Muscle of leg (tissue), 11 donors: Measurements from ENCODE around the gene SH3RF3. TPM values are rescaled to one million over a fixed set of nuclear protein-coding genes. Genes with fewer than 3 reads are reported as not detected.

ENCODE experiments used
- DNase-seq: peaks from one replicate; pipeline ENCODE4 v3.0.0; 2013
- H3K27ac ChIP-seq: one replicate; pipeline ENCODE4 v1.5.1; 2013; ENCODE audit warnings: mild to moderate bottlenecking, low read length, control low read depth
- H3K27me3 ChIP-seq: one replicate; pipeline ENCODE4 v1.6.1; 2013; ENCODE audit warnings: low read length; ENCODE audit not compliant: control insufficient read depth, insufficient read depth
- H3K36me3 ChIP-seq: one replicate; pipeline ENCODE4 v1.6.1; 2013; ENCODE audit warnings: low read length; ENCODE audit not compliant: control insufficient read depth, insufficient read depth
- H3K4me1 ChIP-seq: one replicate; pipeline ENCODE4 v1.6.1; 2013; ENCODE audit warnings: low read length; ENCODE audit not compliant: control insufficient read depth, insufficient read depth
- H3K4me3 ChIP-seq: one replicate; pipeline ENCODE4 v1.5.1; 2013; ENCODE audit warnings: low read length, control low read depth
- H3K9me3 ChIP-seq: replicated peaks from 2 replicates; pipeline ENCODE4 v1.6.1; 2013; ENCODE audit warnings: low read depth, low read length; ENCODE audit not compliant: control insufficient read depth
- WGBS: methylation state at CpG from one replicate; pipeline ENCODE4 v1.1.5; 2013; ENCODE audit warnings: missing lambda C conversion rate; ENCODE audit not compliant: insufficient coverage; 5-methylcytosine and 5-hydroxymethylcytosine counted together
- polyA plus RNA-seq, 8 donors: library from polyadenylated mRNA; unstranded; fragments of 120-200 nt; gene quantifications; one replicate each; pipeline versions ENCODE4 v1.2.1 to v1.2.3, GENCODE V29; 2013; ENCODE audit warnings: inconsistent platforms in 1 of 8, low replicate concordance in 1 of 8; ENCODE audit not compliant: insufficient read length in 8 of 8, insufficient read depth in 1 of 8
- total RNA-seq: library from RNA; stranded (reverse); fragments of 120-200 nt; gene quantifications from one replicate; pipeline ENCODE4 v1.2.4, GENCODE V29; 2013

Gene SH3RF3
- total and polyA plus RNA-seq, 9 donors = 2.7 to 6.8 (median 4.7) TPM

DNA sequence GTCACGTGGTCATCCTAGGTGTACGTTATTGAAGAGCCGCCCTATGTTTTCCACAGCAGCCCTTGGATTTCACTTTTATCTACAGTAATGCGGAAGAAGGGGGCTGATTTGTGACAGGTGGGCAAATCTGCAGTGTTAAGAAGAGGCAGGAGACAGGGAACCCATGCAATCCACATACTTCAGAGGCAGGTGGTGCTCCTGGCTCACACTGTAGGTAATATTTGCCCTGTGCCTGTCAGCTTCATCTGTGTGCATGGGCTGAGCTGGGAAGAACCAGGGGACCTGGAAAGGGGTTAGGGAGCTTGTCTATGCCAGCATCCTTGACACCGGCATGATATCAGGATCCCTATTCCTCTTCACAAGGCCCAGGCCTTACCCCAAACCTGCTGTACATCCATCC lies 183.9 kb downstream of the SH3RF3 start:
- Histone ChIP-seq H3K36me3 (no peaks in the 10 kb centered on the region), H3K27me3 (peaks cover 2% of the 10 kb centered on the region), H3K4me3 (no peak overlapping the region), H3K9me3 (no peaks in the 10 kb centered on the region), H3K4me1 (peaks cover 12% of the 10 kb centered on the region), H3K27ac (no peak overlapping the region)
- DNase-seq = no peak
- 75% methylated on average over 2 of the region's 5 CpGs for WGBS

GRCh38 chr2:109313343-109313742 lies 184.3 kb downstream of the SH3RF3 start:
- H3K9me3 ChIP-seq = no peaks in the 10 kb centered on the region
- no peak for DNase-seq
- peaks cover 2% of the 10 kb centered on the region for H3K27me3 ChIP-seq
- 96% methylated on average over 4 of the region's 4 CpGs for WGBS
- no peak overlapping the region for H3K4me3 ChIP-seq
- H3K36me3 ChIP-seq = no peaks in the 10 kb centered on the region
- H3K4me1 ChIP-seq = peaks cover 17% of the 10 kb centered on the region
- no peak overlapping the region for H3K27ac ChIP-seq

- WGBS = 0% methylated on average over 1 of the region's 2 CpGs
- peaks cover 40% of the 10 kb centered on the region for H3K4me1 ChIP-seq
- H3K36me3 ChIP-seq = no peaks in the 10 kb centered on the region
Observed at GRCh38 chr2:109316091-109316490, 187.1 kb downstream of the SH3RF3 start.

GRCh38 chr2:109317471-109318095 lies 188.6 kb downstream of the SH3RF3 start:
- DNase-seq = peak; percentile 77
- H3K27ac ChIP-seq = peak overlapping the region; percentile 83
- H3K27me3 ChIP-seq = peaks cover 2% of the 10 kb centered on the region
- 23% methylated on average over 8 of the region's 15 CpGs for WGBS
- no peak overlapping the region for H3K4me3 ChIP-seq
- peaks cover 49% of the 10 kb centered on the region for H3K4me1 ChIP-seq
- no peaks in the 10 kb centered on the region for H3K36me3 ChIP-seq
- H3K9me3 ChIP-seq = no peaks in the 10 kb centered on the region

More at GRCh38 chr2:109316091-109316490, 187.1 kb downstream of the SH3RF3 start:
- Histone ChIP-seq H3K27ac (no peak overlapping the region), H3K4me3 (no peak overlapping the region), H3K9me3 (no peaks in the 10 kb centered on the region), H3K27me3 (peaks cover 2% of the 10 kb centered on the region)
- DNase-seq = no peak

- H3K4me1 ChIP-seq = peaks cover 54% of the 10 kb centered on the region
- WGBS = 10% methylated on average over 17 of the region's 22 CpGs
- no peaks in the 10 kb centered on the region for H3K9me3 ChIP-seq
- H3K36me3 ChIP-seq = no peaks in the 10 kb centered on the region
- peak; percentile 98 for DNase-seq
- H3K4me3 ChIP-seq = no peak overlapping the region
- H3K27ac ChIP-seq = peak overlapping the region; percentile 83
- H3K27me3 ChIP-seq = peaks cover 2% of the 10 kb centered on the region
Observed at GRCh38 chr2:109318150-109318948, 189.3 kb downstream of the SH3RF3 start.

GRCh38 chr2:109318949-109319342 lies 189.9 kb downstream of the SH3RF3 start:
- H3K4me3 ChIP-seq = no peak overlapping the region
- H3K9me3 ChIP-seq = no peaks in the 10 kb centered on the region
- no peaks in the 10 kb centered on the region for H3K27me3 ChIP-seq
- H3K36me3 ChIP-seq = no peaks in the 10 kb centered on the region
- WGBS = 22% methylated on average over 1 of the region's 4 CpGs
- H3K4me1 ChIP-seq = peaks cover 54% of the 10 kb centered on the region
- peak overlapping the region; percentile 83 for H3K27ac ChIP-seq
- DNase-seq = no peak

DNA sequence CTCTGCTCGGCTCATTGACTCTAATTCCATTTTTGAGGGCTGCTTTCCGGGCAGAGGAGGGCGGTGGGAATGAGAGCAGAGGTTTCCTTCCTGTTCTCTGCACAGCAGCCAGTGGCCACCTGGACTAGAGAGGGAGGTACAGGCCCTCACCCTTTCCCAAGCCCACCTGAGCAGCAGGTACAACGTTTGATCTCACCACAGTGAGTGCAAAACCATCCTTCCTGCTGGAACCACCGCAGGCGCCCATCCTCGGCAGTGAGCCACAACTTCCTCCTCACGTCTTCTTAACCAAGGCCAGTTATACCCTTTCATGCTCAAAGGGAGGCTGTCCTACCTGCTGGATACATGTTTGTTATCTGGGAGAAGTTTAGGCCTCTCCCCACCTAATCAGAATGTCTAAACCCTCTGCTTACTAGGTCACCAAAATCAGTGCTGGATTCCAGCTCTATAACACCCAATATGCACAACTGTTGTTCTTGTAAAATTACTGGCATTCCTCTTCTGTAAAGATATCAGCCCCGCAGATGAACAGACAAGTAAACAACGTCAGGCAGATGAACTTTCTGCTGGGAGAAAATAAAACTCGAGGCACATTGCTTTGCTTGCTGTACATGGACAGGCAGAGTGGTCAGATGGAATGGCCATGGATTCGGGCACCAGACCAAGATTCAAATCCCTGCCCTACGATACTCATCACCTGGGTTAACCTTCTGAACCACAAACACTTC lies 191.4 kb downstream of the SH3RF3 start:
- H3K36me3 ChIP-seq = no peaks in the 10 kb centered on the region
- WGBS = 74% methylated on average over 6 of the region's 13 CpGs
- no peak overlapping the region for H3K27ac ChIP-seq
- no peak overlapping the region for H3K4me3 ChIP-seq
- no peaks in the 10 kb centered on the region for H3K27me3 ChIP-seq
- no peaks in the 10 kb centered on the region for H3K9me3 ChIP-seq
- no peak for DNase-seq
- peaks cover 63% of the 10 kb centered on the region for H3K4me1 ChIP-seq

GRCh38 chr2:109321570-109321969 lies 192.6 kb downstream of the SH3RF3 start:
- Histone ChIP-seq H3K27me3 (no peaks in the 10 kb centered on the region), H3K9me3 (no peaks in the 10 kb centered on the region), H3K27ac (peak overlapping the region; percentile 52), H3K4me1 (peaks cover 61% of the 10 kb centered on the region), H3K4me3 (no peak overlapping the region), H3K36me3 (no peaks in the 10 kb centered on the region)
- no peak for DNase-seq
- 60% methylated on average over 2 of the region's 3 CpGs for WGBS

GRCh38 chr2:109322111-109322510 lies 193.1 kb downstream of the SH3RF3 start:
- 10% methylated on average over 2 of the region's 6 CpGs for WGBS
- H3K27ac ChIP-seq = peak overlapping the region; percentile 52
- H3K4me3 ChIP-seq = no peak overlapping the region
- no peaks in the 10 kb centered on the region for H3K36me3 ChIP-seq
- H3K9me3 ChIP-seq = no peaks in the 10 kb centered on the region
- no peaks in the 10 kb centered on the region for H3K27me3 ChIP-seq
- peak; percentile 86 for DNase-seq
- H3K4me1 ChIP-seq = peaks cover 59% of the 10 kb centered on the region

- H3K27ac ChIP-seq = no peak overlapping the region
- no peaks in the 10 kb centered on the region for H3K9me3 ChIP-seq
- DNase-seq = no peak
- H3K4me1 ChIP-seq = peaks cover 54% of the 10 kb centered on the region
- no peaks in the 10 kb centered on the region for H3K36me3 ChIP-seq
- WGBS = 67% methylated on average over 1 of the region's 1 CpG
- no peak overlapping the region for H3K4me3 ChIP-seq
- H3K27me3 ChIP-seq = no peaks in the 10 kb centered on the region
Observed at GRCh38 chr2:109322641-109323040, 193.6 kb downstream of the SH3RF3 start.
